IMR-90 (cell line): ENCODE results near the gene MLF2. TPM values are rescaled to one million over a fixed set of nuclear protein-coding genes. Genes with fewer than 3 reads are reported as not detected.

ENCODE experiments used
- ATAC-seq: fragments of 200-7000 bp; cut with Tn5 transposase; 2 replicates; pipeline ENCODE4 v1.9.1; 2020; ENCODE audit warnings: low read depth, mild to moderate bottlenecking, moderate library complexity
- BruUV-seq: library from RNA; stranded (reverse); fragments of 400-500 nt; replicated peaks from 2 replicates; lab custom pipeline; 2021; lab: Mats Ljungman, UMichigan
- CTCF ChIA-PET: fragments of 300-600 bp; formaldehyde crosslinking; extraction: SDS; loops from one replicate; lab custom pipeline; 2021; ENCODE audit warnings: antibody characterized with exemption; lab: Yijun Ruan, JAX
- POLR2A ChIA-PET: fragments of 300-600 bp; sonication (Branson Sonifier 250); formaldehyde crosslinking; loops from one replicate; lab custom pipeline; 2022; ENCODE audit warnings: antibody characterized with exemption; ENCODE audit not compliant: unreplicated experiment; lab: Charles Lee
- DNase-seq: peaks from one replicate; pipeline ENCODE4 v3.0.0; 2013
- H2AFZ ChIP-seq: replicated peaks from 2 replicates; pipeline ENCODE3; 2013; ENCODE audit warnings: low read length, mild to moderate bottlenecking; ENCODE audit not compliant: poor library complexity
- H2AK5ac ChIP-seq: 2 replicates; pipeline ENCODE4 v1.6.1; 2013; ENCODE audit warnings: low read depth, low read length, inconsistent platforms
- H2AK9ac ChIP-seq: replicated peaks from 2 replicates; pipeline ENCODE3; 2013; ENCODE audit warnings: mild to moderate bottlenecking, low read depth, low read length, moderate library complexity; ENCODE audit not compliant: poor library complexity
- H2BK120ac ChIP-seq: 2 replicates; pipeline ENCODE4 v1.6.1; 2013; ENCODE audit warnings: low read depth, low read length, inconsistent platforms
- H2BK15ac ChIP-seq: 3 replicates; pipeline ENCODE4 v1.6.1; 2013; ENCODE audit warnings: low read depth, low read length, inconsistent platforms
- H2BK20ac ChIP-seq: 2 replicates; pipeline ENCODE4 v1.6.1; 2013; ENCODE audit warnings: low read depth, mild to moderate bottlenecking, inconsistent platforms, low read length, moderate library complexity
- H2BK5ac ChIP-seq: 2 replicates; pipeline ENCODE4 v1.6.1; 2013; ENCODE audit warnings: mild to moderate bottlenecking, low read depth, low read length, inconsistent platforms; ENCODE audit not compliant: poor library complexity, severe bottlenecking
- H3K14ac ChIP-seq: replicated peaks from 2 replicates; pipeline ENCODE4 v1.6.1; 2013; ENCODE audit warnings: low read depth, low read length, inconsistent platforms
- H3K18ac ChIP-seq: 2 replicates; pipeline ENCODE4 v1.6.1; 2013; ENCODE audit warnings: low read depth, low read length, control low read depth
- H3K23ac ChIP-seq: 2 replicates; pipeline ENCODE4 v1.6.1; 2013; ENCODE audit warnings: low read depth, low read length, inconsistent platforms
- H3K27ac ChIP-seq: 2 replicates; pipeline ENCODE4 v1.5.1; 2013; ENCODE audit warnings: mild to moderate bottlenecking, control low read depth, low read length; ENCODE audit not compliant: insufficient read depth
- H3K27me3 ChIP-seq: 2 replicates; pipeline ENCODE4 v1.6.1; 2013; ENCODE audit warnings: low read length; ENCODE audit not compliant: control insufficient read depth, insufficient read depth
- H3K36me3 ChIP-seq: 2 replicates; pipeline ENCODE4 v1.6.1; 2013; ENCODE audit warnings: low read length, mixed read lengths; ENCODE audit not compliant: control insufficient read depth, insufficient read depth
- H3K4ac ChIP-seq: 2 replicates; pipeline ENCODE4 v1.6.1; 2013; ENCODE audit warnings: low read depth, low read length, inconsistent platforms
- H3K4me1 ChIP-seq: 2 replicates; pipeline ENCODE4 v1.6.1; 2013; ENCODE audit warnings: low read length, mixed read lengths; ENCODE audit not compliant: control insufficient read depth, insufficient read depth
- H3K4me2 ChIP-seq: 2 replicates; pipeline ENCODE4 v1.6.1; 2013; ENCODE audit warnings: low read depth, mild to moderate bottlenecking, control low read depth, low read length, moderate library complexity
- H3K4me3 ChIP-seq: 2 replicates; pipeline ENCODE4 v1.5.1; 2013; ENCODE audit warnings: low read depth, mild to moderate bottlenecking, control low read depth, low read length, moderate library complexity; ENCODE audit not compliant: insufficient read depth
- H3K56ac ChIP-seq: 2 replicates; pipeline ENCODE4 v1.6.1; 2013; ENCODE audit warnings: low read length, inconsistent platforms; ENCODE audit not compliant: insufficient read depth; ENCODE audit errors: extremely low read depth
- H3K79me1 ChIP-seq, 2 experiments: 2 replicates each; pipeline ENCODE4 v1.6.1; 2013; ENCODE audit warnings: low read length in 2 of 2, inconsistent platforms in 1 of 2, low read depth in 1 of 2
- H3K9ac ChIP-seq: 2 replicates; pipeline ENCODE4 v1.6.1; 2013; ENCODE audit warnings: low read depth, low read length, control low read depth
- H3K9me1 ChIP-seq: 2 replicates; pipeline ENCODE4 v1.6.1; 2013; ENCODE audit warnings: low read length, inconsistent platforms; ENCODE audit not compliant: insufficient read depth
- H3K9me3 ChIP-seq: 2 replicates; pipeline ENCODE4 v1.6.1; 2013; ENCODE audit warnings: low read length; ENCODE audit not compliant: control insufficient read depth, insufficient read depth
- H4K20me1 ChIP-seq: 2 replicates; pipeline ENCODE4 v1.6.1; 2013; ENCODE audit warnings: low read length, inconsistent platforms; ENCODE audit not compliant: insufficient read depth
- H4K5ac ChIP-seq: 2 replicates; pipeline ENCODE4 v1.6.1; 2013; ENCODE audit warnings: mild to moderate bottlenecking, low read depth, low read length, control low read depth
- H4K8ac ChIP-seq, 2 experiments: 2 replicates each; pipeline ENCODE4 v1.6.1; 2013; ENCODE audit warnings: low read depth in 2 of 2, low read length in 2 of 2, control low read depth in 1 of 2, inconsistent platforms in 1 of 2
- H4K91ac ChIP-seq: 2 replicates; pipeline ENCODE4 v1.6.1; 2013; ENCODE audit warnings: low read depth, low read length, inconsistent platforms; ENCODE audit not compliant: insufficient read depth
- BHLHE40 ChIP-seq: fragments of 150-350 bp; IDR thresholded peaks from 2 replicates; pipeline ENCODE4 v1.6.1; 2016; ENCODE audit warnings: mild to moderate bottlenecking, low read depth, low read length
- CEBPB ChIP-seq: IDR thresholded peaks from 2 replicates; pipeline ENCODE4 v1.6.1; 2012; ENCODE audit warnings: low read depth, low read length, improper control_type of control experiment
- CHD1 ChIP-seq: IDR thresholded peaks from 2 replicates; pipeline ENCODE4 v1.6.1; 2012; ENCODE audit warnings: low read depth, low read length, improper control_type of control experiment
- FOS ChIP-seq: fragments of 150-350 bp; IDR thresholded peaks from 2 replicates; pipeline ENCODE4 v1.6.1; 2016; ENCODE audit warnings: low read depth, low read length
- MAFK ChIP-seq: IDR thresholded peaks from 2 replicates; pipeline ENCODE4 v1.6.1; 2012; ENCODE audit warnings: low read depth, low read length, improper control_type of control experiment
- MAZ ChIP-seq: IDR thresholded peaks from 2 replicates; pipeline ENCODE4 v1.6.1; 2012; ENCODE audit warnings: low read depth, mild to moderate bottlenecking, low read length, improper control_type of control experiment, moderate library complexity, borderline replicate concordance
- MXI1 ChIP-seq: IDR thresholded peaks from 2 replicates; pipeline ENCODE4 v1.6.1; 2012; ENCODE audit warnings: low read depth, mild to moderate bottlenecking, low read length, moderate library complexity, borderline replicate concordance
- NFE2L2 ChIP-seq: fragments of 150-350 bp; IDR thresholded peaks from 2 replicates; pipeline ENCODE4 v1.6.1; 2016; ENCODE audit warnings: low read depth, mild to moderate bottlenecking, low read length
- POLR2A ChIP-seq: IDR thresholded peaks from 2 replicates; pipeline ENCODE4 v1.6.1; 2012; ENCODE audit warnings: mild to moderate bottlenecking, low read depth, low read length
- RAD21 ChIP-seq: IDR thresholded peaks from 2 replicates; pipeline ENCODE4 v1.6.1; 2012; ENCODE audit warnings: low read length, improper control_type of control experiment
- RCOR1 ChIP-seq: IDR thresholded peaks from 2 replicates; pipeline ENCODE4 v1.6.1; 2012; ENCODE audit warnings: mild to moderate bottlenecking, low read length, improper control_type of control experiment; ENCODE audit not compliant: insufficient replicate concordance
- RFX5 ChIP-seq: IDR thresholded peaks from 2 replicates; pipeline ENCODE4 v1.8.0; 2012; ENCODE audit warnings: low read depth, mild to moderate bottlenecking, low read length, moderate library complexity
- SMC3 ChIP-seq: fragments of 150-350 bp; IDR thresholded peaks from 2 replicates; pipeline ENCODE4 v1.6.1; 2016; ENCODE audit warnings: low read depth, mild to moderate bottlenecking, antibody characterized with exemption, low read length, moderate library complexity
- WGBS, 2 experiments: methylation state at CpG; one replicate each; pipeline versions ENCODE4 v1.1.5 to v1.1.7; 2013; ENCODE audit warnings: missing lambda C conversion rate in 2 of 2; ENCODE audit not compliant: insufficient read length in 1 of 2; ENCODE audit errors: extremely low coverage in 2 of 2; 5-methylcytosine and 5-hydroxymethylcytosine counted together
- dilution Hi-C: fragments of 300-500 bp; cut with HindIII; formaldehyde crosslinking; loops from one replicate; pipeline ENCODE4 v1.14.3; 2018; ENCODE audit warnings: low sequenced_read_pairs; ENCODE audit not compliant: unreplicated experiment
- in situ Hi-C: fragments of 300-500 bp; cut with MboI; formaldehyde crosslinking; loops from 3 replicates; pipeline ENCODE4 v1.14.3; 2019; ENCODE audit warnings: low sequenced_read_pairs, inconsistent platforms, mixed read lengths
- intact Hi-C: fragments of 100-400 bp; cut with micrococcal nuclease; formaldehyde crosslinking; loops from 2 replicates; pipeline ENCODE4 v1.10.0; 2022
- polyA plus RNA-seq, 3 experiments: library from polyadenylated mRNA; depleted of rRNA; stranded (reverse); fragments of >200 nt; gene quantifications; 2 replicates each; pipeline ENCODE4 v1.2.3, GENCODE V29; 2012; ENCODE audit warnings: low replicate concordance in 1 of 3
- total RNA-seq: library from RNA; depleted of rRNA; stranded (reverse); fragments of >200 nt; gene quantifications from 2 replicates; pipeline ENCODE4 v1.2.3, GENCODE V29; 2012
- TF ChIP-seq, protein P1 (sequence below): fragments of 150-350 bp; IDR thresholded peaks from 2 replicates; pipeline ENCODE4 v1.6.1; 2016; ENCODE audit warnings: low read depth, mild to moderate bottlenecking, low read length, moderate library complexity, borderline replicate concordance
- TF ChIP-seq, protein P2 (sequence below): fragments of 150-350 bp; IDR thresholded peaks from 2 replicates; pipeline ENCODE4 v1.6.1; 2017; ENCODE audit warnings: mild to moderate bottlenecking, antibody characterized with exemption, low read length, low read depth
- TF ChIP-seq, protein P3 (sequence below): conservative IDR thresholded peaks from 2 replicates; pipeline ENCODE4 v1.5.1; 2012; ENCODE audit warnings: mild to moderate bottlenecking, low read depth, low read length, improper control_type of control experiment

MLF2 gene
- total and polyA plus RNA-seq, 2 of the 4 experiments (the other 2 are of a cell fraction) = 236 to 403 TPM

DNA sequence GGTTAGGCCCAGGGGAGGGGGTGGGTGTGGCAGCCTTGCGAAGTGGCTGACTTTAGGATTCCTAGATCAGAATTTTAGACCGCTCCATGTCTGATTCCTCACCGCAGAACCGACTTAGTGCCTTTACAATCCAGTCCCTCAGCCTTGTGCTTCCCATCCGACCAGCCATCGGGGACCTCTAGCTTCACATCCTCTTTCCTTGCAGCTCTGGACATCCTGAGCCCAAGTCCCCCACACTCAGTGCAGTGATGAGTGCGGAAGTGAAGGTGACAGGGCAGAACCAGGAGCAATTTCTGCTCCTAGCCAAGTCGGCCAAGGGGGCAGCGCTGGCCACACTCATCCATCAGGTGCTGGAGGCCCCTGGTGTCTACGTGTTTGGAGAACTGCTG is 28.5 kb downstream of the MLF2 start:
- Histone ChIP-seq H3K56ac (peak overlapping the region; percentile 68), H3K23ac (peak overlapping the region; percentile 95), H3K4me2 (peak overlapping the region; percentile 96), H2BK120ac (peak overlapping the region; percentile 36), H2AK5ac (peak overlapping the region; percentile 96), H4K20me1 (no peaks in the 10 kb centered on the region), H3K4me1 (0 out of 2 replicates have a peak, but pooled peaks cover 2% of the 10 kb centered on the region), H3K36me3 (peaks cover 19% of the 10 kb centered on the region), H3K9ac (peak overlapping the region; percentile 75), H2BK15ac (peak overlapping the region; percentile 1; the same call in 1 of the 3 replicates), H3K4me3 (peak overlapping the region; percentile 51), H4K91ac (peak overlapping the region; percentile 95), H3K27ac (peak overlapping the region; percentile 61), H4K5ac (peak overlapping the region; percentile 93), H3K18ac (peak overlapping the region; percentile 9), H2BK20ac (no peak overlapping the region), H3K27me3 (no peaks in the 10 kb centered on the region), H3K9me1 (peaks cover 2% of the 10 kb centered on the region; the same call in 1 of the 2 replicates), H3K14ac (peak overlapping the region; percentile 96), H2BK5ac (peak overlapping the region; percentile 77), H2AK9ac (peak overlapping the region; percentile 99), H2AFZ (peak overlapping the region; percentile 97), H3K79me1 (peaks cover 25 to 34% of the 10 kb centered on the region in 2 experiments), H4K8ac (peak overlapping the region; percentile 98), H3K4ac (peak overlapping the region; percentile 97), H3K9me3 (no peaks in the 10 kb centered on the region)
- BruUV-seq = TSS peak; percentile 59
- 14% methylated on average over 4 of the region's 10 CpGs; no CpG with 5 or more reads in 1 of the 2 experiments for WGBS, 2 experiments
- TF ChIP-seq, protein P1, sequence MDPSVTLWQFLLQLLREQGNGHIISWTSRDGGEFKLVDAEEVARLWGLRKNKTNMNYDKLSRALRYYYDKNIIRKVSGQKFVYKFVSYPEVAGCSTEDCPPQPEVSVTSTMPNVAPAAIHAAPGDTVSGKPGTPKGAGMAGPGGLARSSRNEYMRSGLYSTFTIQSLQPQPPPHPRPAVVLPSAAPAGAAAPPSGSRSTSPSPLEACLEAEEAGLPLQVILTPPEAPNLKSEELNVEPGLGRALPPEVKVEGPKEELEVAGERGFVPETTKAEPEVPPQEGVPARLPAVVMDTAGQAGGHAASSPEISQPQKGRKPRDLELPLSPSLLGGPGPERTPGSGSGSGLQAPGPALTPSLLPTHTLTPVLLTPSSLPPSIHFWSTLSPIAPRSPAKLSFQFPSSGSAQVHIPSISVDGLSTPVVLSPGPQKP = no peak
- TF ChIP-seq SMC3 (no peak), NFE2L2 (no peak), MXI1 (no peak), FOS (no peak), CHD1 (no peak), BHLHE40 (no peak), RAD21 (no peak), RCOR1 (no peak), RFX5 (no peak), MAZ (no peak), MAFK (no peak), POLR2A (no peak), CEBPB (no peak)
- TF ChIP-seq, protein P2, sequence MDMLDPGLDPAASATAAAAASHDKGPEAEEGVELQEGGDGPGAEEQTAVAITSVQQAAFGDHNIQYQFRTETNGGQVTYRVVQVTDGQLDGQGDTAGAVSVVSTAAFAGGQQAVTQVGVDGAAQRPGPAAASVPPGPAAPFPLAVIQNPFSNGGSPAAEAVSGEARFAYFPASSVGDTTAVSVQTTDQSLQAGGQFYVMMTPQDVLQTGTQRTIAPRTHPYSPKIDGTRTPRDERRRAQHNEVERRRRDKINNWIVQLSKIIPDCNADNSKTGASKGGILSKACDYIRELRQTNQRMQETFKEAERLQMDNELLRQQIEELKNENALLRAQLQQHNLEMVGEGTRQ = no peak
- TF ChIP-seq, protein P3, sequence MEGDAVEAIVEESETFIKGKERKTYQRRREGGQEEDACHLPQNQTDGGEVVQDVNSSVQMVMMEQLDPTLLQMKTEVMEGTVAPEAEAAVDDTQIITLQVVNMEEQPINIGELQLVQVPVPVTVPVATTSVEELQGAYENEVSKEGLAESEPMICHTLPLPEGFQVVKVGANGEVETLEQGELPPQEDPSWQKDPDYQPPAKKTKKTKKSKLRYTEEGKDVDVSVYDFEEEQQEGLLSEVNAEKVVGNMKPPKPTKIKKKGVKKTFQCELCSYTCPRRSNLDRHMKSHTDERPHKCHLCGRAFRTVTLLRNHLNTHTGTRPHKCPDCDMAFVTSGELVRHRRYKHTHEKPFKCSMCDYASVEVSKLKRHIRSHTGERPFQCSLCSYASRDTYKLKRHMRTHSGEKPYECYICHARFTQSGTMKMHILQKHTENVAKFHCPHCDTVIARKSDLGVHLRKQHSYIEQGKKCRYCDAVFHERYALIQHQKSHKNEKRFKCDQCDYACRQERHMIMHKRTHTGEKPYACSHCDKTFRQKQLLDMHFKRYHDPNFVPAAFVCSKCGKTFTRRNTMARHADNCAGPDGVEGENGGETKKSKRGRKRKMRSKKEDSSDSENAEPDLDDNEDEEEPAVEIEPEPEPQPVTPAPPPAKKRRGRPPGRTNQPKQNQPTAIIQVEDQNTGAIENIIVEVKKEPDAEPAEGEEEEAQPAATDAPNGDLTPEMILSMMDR = no peak
- intact Hi-C loops = loop anchor here (1.0 kb wide), 1 partner anchor 35 kb away; the partner anchor contains the start of gene ZNF384
- ATAC-seq (peak; percentile 5), DNase-seq (peak; percentile 16)
- ChIA-PET POLR2A (interaction anchor here (0.5 to 1.8 kb wide), 4 partner anchors 10 to 35 kb away, joined by 3 to 18 read pairs (median 10); partner anchors contain the start of gene ZNF384), CTCF (interaction anchor here (1.0 to 1.1 kb wide), 3 partner anchors 14 to 104 kb away, joined by 3 read pairs; partner anchors contain the start of genes P3H3 and ZNF384)
- dilution Hi-C loops = no loop called here
- in situ Hi-C loops = no loop called here
